Right lobe of liver (tissue), 6 donors: ENCODE results near the gene ROGDI. TPM values are rescaled to one million over a fixed set of nuclear protein-coding genes. Genes with fewer than 3 reads are reported as not detected.

Experiments
- ATAC-seq, 4 donors: fragments of 200-7000 bp; cut with Tn5 transposase; one replicate each; pipeline ENCODE4 v1.9.1; 2020; ENCODE audit warnings: mild to moderate bottlenecking in 4 of 4, moderate library complexity in 4 of 4
- DNase-seq, 3 donors: peaks; one replicate each; pipeline ENCODE4 v3.0.0-alpha.2; 2020
- H3K27ac ChIP-seq, 3 donors: fragments of 200-600 bp; one replicate each; pipeline ENCODE4 v1.8.0; 2022
- H3K27me3 ChIP-seq, 2 donors: fragments of 200-600 bp; one replicate each; pipeline ENCODE4 v1.8.0; 2022
- H3K36me3 ChIP-seq, 4 donors: fragments of 200-600 bp; sonication (generic) in 1 of 4; one replicate each; pipeline versions ENCODE4 v1.5.1 to v1.8.0; 2017 to 2022; ENCODE audit warnings: control low read depth in 1 of 4
- H3K4me1 ChIP-seq, 4 donors: fragments of 200-600 bp; sonication (generic) in 1 of 4; one replicate each; pipeline versions ENCODE4 v1.5.1 to v1.8.0; 2017 to 2022; ENCODE audit warnings: control low read depth in 1 of 4
- H3K4me3 ChIP-seq, 3 donors: fragments of 200-600 bp; one replicate each; pipeline ENCODE4 v1.8.0; 2022
- H3K9me3 ChIP-seq, 4 donors: fragments of 200-600 bp; sonication (generic) in 1 of 4; one replicate each; pipeline versions ENCODE4 v1.5.1 to v1.8.0; 2017 to 2022; ENCODE audit warnings: control low read depth in 1 of 4
- CTCF ChIP-seq, 4 donors: fragments of 200-600 bp in 3 of 4; fragments of 450-650 bp in 1 of 4; IDR thresholded peaks; one replicate each; pipeline versions ENCODE4 v1.5.1 to v1.8.0; 2016 to 2022; ENCODE audit warnings: antibody characterized with exemption in 4 of 4, mild to moderate bottlenecking in 2 of 4
- POLR2A ChIP-seq: fragments of 450-650 bp; IDR thresholded peaks from one replicate; pipeline ENCODE4 v1.6.1; 2017; ENCODE audit warnings: antibody characterized with exemption, mild to moderate bottlenecking
- WGBS: methylation state at CpG from one replicate; pipeline ENCODE4 v1.1.6; 2018; ENCODE audit warnings: low coverage, low lambda C conversion rate; ENCODE audit not compliant: insufficient coverage; ENCODE audit errors: missing lambda C conversion rate; 5-methylcytosine and 5-hydroxymethylcytosine counted together
- intact Hi-C, 2 donors: fragments of 100-400 bp; cut with DNase I; formaldehyde crosslinking; loops; one replicate each; pipeline versions ENCODE4 v1.11.2 to v1.14.1; 2022
- total RNA-seq, 6 experiments: library from RNA; depleted of rRNA in 2 of 6; stranded (reverse); fragments of >200 nt in 2 of 6; fragmentation: NEBNext Ultra II Directional in 3 of 6; extraction: Animal tissue kit (Norgen Biotek cat#: 25700) in 3 of 6; gene quantifications; one replicate each; pipeline versions ENCODE4 v1.1.0 to v1.2.4, GENCODE V29; 2016 to 2023
- donor health status: DM: no; HTN: yes; CAD: no.
- donor health status: DM: no; HTN: no; CAD: no.
- donor health status: DM: no; HTN: no; CAD: no.
- donor health status: DM: no; HTN: yes; CAD: no.
- donor health status: DM: no; HTN: yes; CAD: no.

The ROGDI gene
- total RNA-seq, 6 experiments from 2014 or later, result 8.3 to 24.2 (median 14.0) TPM

DNA sequence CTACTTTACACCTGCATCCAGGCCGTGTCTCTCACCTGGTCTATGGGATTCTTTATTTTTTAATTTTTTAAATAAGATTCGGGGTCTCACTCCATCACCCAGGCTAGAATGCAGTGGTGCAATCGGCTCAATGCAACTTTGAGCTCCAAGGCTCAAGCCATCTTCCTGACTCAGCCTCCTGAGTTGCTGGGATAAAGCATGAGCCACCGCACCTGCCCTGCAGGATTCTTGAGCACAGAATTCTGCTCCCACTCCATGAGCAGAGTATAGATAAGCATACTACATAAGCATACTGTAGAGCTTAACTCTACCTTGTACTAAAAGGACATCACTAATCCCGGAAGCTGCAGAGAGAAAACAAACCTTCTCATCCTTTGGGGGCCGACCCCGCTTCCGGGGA lies 29.2 kb upstream of the ROGDI start:
- TF ChIP-seq CTCF (IDR thresholded peaks at IDR 0.05) (no peak), POLR2A (no peak)
- no peaks in the 10 kb centered on the region for H3K4me1 ChIP-seq
- H3K36me3 ChIP-seq, result peaks cover 0 to 70% (median 32%) of the 10 kb centered on the region in 4 donors
- H3K27me3 ChIP-seq, result no peaks in the 10 kb centered on the region
- no peaks in the 10 kb centered on the region for H3K9me3 ChIP-seq
- DNase-seq (no peak), ATAC-seq (no peak)
- whole genome bisulfite sequencing, result 98% methylated on average over 6 of the region's 8 CpGs
- no peak overlapping the region for H3K27ac ChIP-seq
- H3K4me3 ChIP-seq, result no peak overlapping the region
- intact Hi-C loops, result no loop called here

GRCh38 chr16:4830408-4830807 lies 28.0 kb upstream of the ROGDI start:
- Histone ChIP-seq H3K36me3 (peaks cover 0 to 71% (median 36%) of the 10 kb centered on the region in 4 donors), H3K4me3 (no peak overlapping the region), H3K9me3 (no peaks in the 10 kb centered on the region), H3K4me1 (no peaks in the 10 kb centered on the region), H3K27me3 (no peaks in the 10 kb centered on the region), H3K27ac (no peak overlapping the region)
- 76% methylated on average over 5 of the region's 7 CpGs for WGBS
- DNase-seq, result no peak
- no peak for ATAC-seq
- intact Hi-C loops, result no loop called here
- no peak for TF ChIP-seq POLR2A
- no peak for TF ChIP-seq CTCF (IDR thresholded peaks at IDR 0.05)

- no peak overlapping the region for H3K27ac ChIP-seq
- ATAC-seq (no peak), DNase-seq (no peak)
- TF ChIP-seq CTCF (IDR thresholded peaks at IDR 0.05), result no peak
- H3K4me1 ChIP-seq, result no peaks in the 10 kb centered on the region
- H3K36me3 ChIP-seq, result peaks cover 0 to 82% (median 38%) of the 10 kb centered on the region in 4 donors
- WGBS, result 92% methylated on average over 11 of the region's 11 CpGs
- H3K4me3 ChIP-seq, result no peak overlapping the region
- no peaks in the 10 kb centered on the region for H3K9me3 ChIP-seq
- intact Hi-C loops, result no loop called here
- H3K27me3 ChIP-seq, result no peaks in the 10 kb centered on the region
Observed at GRCh38 chr16:4828567-4829321, 26.3 kb upstream of the ROGDI start.

GRCh38 chr16:4826980-4827379 lies 24.5 kb upstream of the ROGDI start:
- DNase-seq (no peak), ATAC-seq (no peak)
- H3K9me3 ChIP-seq, result no peaks in the 10 kb centered on the region
- WGBS, result 80% methylated on average over 2 of the region's 10 CpGs
- intact Hi-C loops, result no loop called here
- no peaks in the 10 kb centered on the region for H3K4me1 ChIP-seq
- peaks cover 0 to 88% (median 40%) of the 10 kb centered on the region in 4 donors for H3K36me3 ChIP-seq
- no peaks in the 10 kb centered on the region for H3K27me3 ChIP-seq
- H3K27ac ChIP-seq, result no peak overlapping the region
- TF ChIP-seq CTCF (IDR thresholded peaks at IDR 0.05) (no peak), POLR2A (no peak)
- no peak overlapping the region for H3K4me3 ChIP-seq
